Neural cell (in vitro differentiated cells): ENCODE results near the gene ITPR2. TPM values are rescaled to one million over a fixed set of nuclear protein-coding genes. Genes with fewer than 3 reads are reported as not detected.
"Not testable (repeated sequence)": the region's sequence is repeated elsewhere in the genome, so short reads cannot be mapped to it uniquely, and the experiment has no call there.

ENCODE experiments used
- H2AFZ ChIP-seq: fragments of 200-600, 300-800 bp; sonication (generic), shearing (Covaris generic); 2 replicates; pipeline ENCODE4 v1.6.0; 2014; ENCODE audit warnings: low read depth, mild to moderate bottlenecking, antibody characterized with exemption, low read length, moderate library complexity
- H3F3A ChIP-seq: fragments of 200-600 bp; shearing (Covaris generic); 2 replicates; pipeline ENCODE4 v1.6.1; 2016; ENCODE audit warnings: mild to moderate bottlenecking, moderate library complexity, mixed read lengths, antibody characterized with exemption, low read length; ENCODE audit not compliant: insufficient read depth, poor library complexity, severe bottlenecking
- H3K27ac ChIP-seq: fragments of 200-600, 300-800 bp; sonication (generic), shearing (Covaris generic); 2 replicates; pipeline ENCODE4 v1.5.1; 2014; ENCODE audit warnings: mild to moderate bottlenecking, low read length, moderate library complexity
- H3K27me3 ChIP-seq: fragments of 300-800, 200-600 bp; sonication (generic), shearing (Covaris generic); 2 replicates; pipeline ENCODE4 v1.6.0; 2014; ENCODE audit warnings: mild to moderate bottlenecking, low read depth, low read length, moderate library complexity; ENCODE audit not compliant: insufficient read depth
- H3K36me3 ChIP-seq: fragments of 300-800, 200-600 bp; sonication (generic), shearing (Covaris generic); 2 replicates; pipeline ENCODE4 v1.5.1; 2014; ENCODE audit warnings: mild to moderate bottlenecking, antibody characterized with exemption, low read length, moderate library complexity; ENCODE audit not compliant: insufficient read depth
- H3K4me2 ChIP-seq: fragments of 300-800, 200-600 bp; sonication (generic), shearing (Covaris generic); 2 replicates; pipeline ENCODE4 v1.6.0; 2014; ENCODE audit warnings: mild to moderate bottlenecking, low read length
- H3K4me3 ChIP-seq: fragments of 300-800, 200-600 bp; sonication (generic), shearing (Covaris generic); 2 replicates; pipeline ENCODE4 v1.5.1; 2014; ENCODE audit warnings: mild to moderate bottlenecking, low read length, moderate library complexity
- H3K79me2 ChIP-seq: fragments of 200-600 bp; shearing (Covaris generic); replicated peaks from 2 replicates; pipeline ENCODE4 v1.6.0; 2014; ENCODE audit warnings: mild to moderate bottlenecking, low read length, moderate library complexity; ENCODE audit not compliant: insufficient read depth
- H3K9ac ChIP-seq: fragments of 300-800, 200-600 bp; sonication (generic), shearing (Covaris generic); 2 replicates; pipeline ENCODE4 v1.6.1; 2016; ENCODE audit warnings: mild to moderate bottlenecking, low read length, mixed read lengths
- H3K9me2 ChIP-seq: fragments of 200-600 bp; shearing (Covaris generic); 2 replicates; pipeline ENCODE4 v1.6.1; 2016; ENCODE audit warnings: mild to moderate bottlenecking, low read length, mixed read lengths; ENCODE audit not compliant: insufficient read depth
- H3K9me3 ChIP-seq: fragments of 200-600, 300-800 bp; sonication (generic), shearing (Covaris generic); 2 replicates; pipeline ENCODE4 v1.6.1; 2016; ENCODE audit warnings: mild to moderate bottlenecking, mixed run types, low read length, moderate library complexity, mixed read lengths
- H4K20me1 ChIP-seq: fragments of 200-600 bp; shearing (Covaris generic); 2 replicates; pipeline ENCODE4 v1.6.1; 2016; ENCODE audit warnings: mild to moderate bottlenecking, mixed run types; ENCODE audit not compliant: insufficient read depth
- EP300 ChIP-seq: fragments of 450-650 bp; conservative IDR thresholded peaks from 2 replicates; pipeline ENCODE4 v1.6.1; 2014; ENCODE audit warnings: antibody characterized with exemption, mild to moderate bottlenecking, moderate library complexity; ENCODE audit not compliant: poor library complexity, severe bottlenecking
- EZH2 ChIP-seq: fragments of 200-600, 300-800 bp; shearing (Covaris generic), sonication (generic); IDR thresholded peaks from 2 replicates; pipeline ENCODE4 v1.6.1; 2014; ENCODE audit warnings: antibody characterized with exemption, low read length, borderline replicate concordance, mild to moderate bottlenecking; ENCODE audit not compliant: insufficient read depth, poor library complexity, severe bottlenecking
- MXI1 ChIP-seq: fragments of 450-650 bp; conservative IDR thresholded peaks from 2 replicates; pipeline ENCODE4 v1.6.1; 2014; ENCODE audit warnings: antibody characterized with exemption, mild to moderate bottlenecking; ENCODE audit not compliant: poor library complexity, severe bottlenecking
- POLR2AphosphoS5 ChIP-seq: IDR thresholded peaks from 2 replicates; pipeline ENCODE4 v1.6.1; 2012
- RAD21 ChIP-seq: fragments of 450-650 bp; conservative IDR thresholded peaks from 2 replicates; pipeline ENCODE4 v1.6.1; 2014; ENCODE audit warnings: antibody characterized with exemption, mild to moderate bottlenecking, moderate library complexity
- SMC3 ChIP-seq: fragments of 450-650 bp; conservative IDR thresholded peaks from 2 replicates; pipeline ENCODE4 v1.6.1; 2014; ENCODE audit warnings: antibody characterized with exemption, mild to moderate bottlenecking, moderate library complexity; ENCODE audit not compliant: poor library complexity
- TAF1 ChIP-seq: IDR thresholded peaks from 2 replicates; pipeline ENCODE4 v1.6.1; 2012; ENCODE audit warnings: low read depth
- polyA plus RNA-seq: library from polyadenylated mRNA; depleted of rRNA; stranded (reverse); fragments of >200 nt; gene quantifications from 2 replicates; pipeline ENCODE4 v1.2.3, GENCODE V29; 2014
- TF ChIP-seq, protein P1 (sequence below): IDR thresholded peaks from 2 replicates; pipeline ENCODE4 v1.6.1; 2012; ENCODE audit warnings: borderline replicate concordance
- TF ChIP-seq, protein P2 (sequence below): fragments of 450-650 bp; IDR thresholded peaks from 2 replicates; pipeline ENCODE4 v1.5.1; 2014; ENCODE audit warnings: antibody characterized with exemption, mild to moderate bottlenecking, moderate library complexity; ENCODE audit not compliant: poor library complexity, severe bottlenecking

The ITPR2 gene
- polyA plus RNA-seq, 1 donor from 2014 or later = 2.0 TPM

GRCh38 chr12:26786865-26787514 lies 46.0 kb downstream of the ITPR2 start:
- no peaks in the 10 kb centered on the region for H3K27me3 ChIP-seq
- no peak overlapping the region for H3K27ac ChIP-seq
- no peak overlapping the region for H3K4me3 ChIP-seq
- no peak overlapping the region for H3K9ac ChIP-seq
- no peaks in the 10 kb centered on the region for H3K9me2 ChIP-seq
- no peaks in the 10 kb centered on the region for H3K79me2 ChIP-seq
- H2AFZ ChIP-seq = no peak overlapping the region
- H3K36me3 ChIP-seq = no peaks in the 10 kb centered on the region
- no peak for TF ChIP-seq EZH2
- TF ChIP-seq, protein P1, sequence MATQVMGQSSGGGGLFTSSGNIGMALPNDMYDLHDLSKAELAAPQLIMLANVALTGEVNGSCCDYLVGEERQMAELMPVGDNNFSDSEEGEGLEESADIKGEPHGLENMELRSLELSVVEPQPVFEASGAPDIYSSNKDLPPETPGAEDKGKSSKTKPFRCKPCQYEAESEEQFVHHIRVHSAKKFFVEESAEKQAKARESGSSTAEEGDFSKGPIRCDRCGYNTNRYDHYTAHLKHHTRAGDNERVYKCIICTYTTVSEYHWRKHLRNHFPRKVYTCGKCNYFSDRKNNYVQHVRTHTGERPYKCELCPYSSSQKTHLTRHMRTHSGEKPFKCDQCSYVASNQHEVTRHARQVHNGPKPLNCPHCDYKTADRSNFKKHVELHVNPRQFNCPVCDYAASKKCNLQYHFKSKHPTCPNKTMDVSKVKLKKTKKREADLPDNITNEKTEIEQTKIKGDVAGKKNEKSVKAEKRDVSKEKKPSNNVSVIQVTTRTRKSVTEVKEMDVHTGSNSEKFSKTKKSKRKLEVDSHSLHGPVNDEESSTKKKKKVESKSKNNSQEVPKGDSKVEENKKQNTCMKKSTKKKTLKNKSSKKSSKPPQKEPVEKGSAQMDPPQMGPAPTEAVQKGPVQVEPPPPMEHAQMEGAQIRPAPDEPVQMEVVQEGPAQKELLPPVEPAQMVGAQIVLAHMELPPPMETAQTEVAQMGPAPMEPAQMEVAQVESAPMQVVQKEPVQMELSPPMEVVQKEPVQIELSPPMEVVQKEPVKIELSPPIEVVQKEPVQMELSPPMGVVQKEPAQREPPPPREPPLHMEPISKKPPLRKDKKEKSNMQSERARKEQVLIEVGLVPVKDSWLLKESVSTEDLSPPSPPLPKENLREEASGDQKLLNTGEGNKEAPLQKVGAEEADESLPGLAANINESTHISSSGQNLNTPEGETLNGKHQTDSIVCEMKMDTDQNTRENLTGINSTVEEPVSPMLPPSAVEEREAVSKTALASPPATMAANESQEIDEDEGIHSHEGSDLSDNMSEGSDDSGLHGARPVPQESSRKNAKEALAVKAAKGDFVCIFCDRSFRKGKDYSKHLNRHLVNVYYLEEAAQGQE = no peak
- no peak for TF ChIP-seq EP300
- no peak for TF ChIP-seq MXI1
- TF ChIP-seq, protein P2, sequence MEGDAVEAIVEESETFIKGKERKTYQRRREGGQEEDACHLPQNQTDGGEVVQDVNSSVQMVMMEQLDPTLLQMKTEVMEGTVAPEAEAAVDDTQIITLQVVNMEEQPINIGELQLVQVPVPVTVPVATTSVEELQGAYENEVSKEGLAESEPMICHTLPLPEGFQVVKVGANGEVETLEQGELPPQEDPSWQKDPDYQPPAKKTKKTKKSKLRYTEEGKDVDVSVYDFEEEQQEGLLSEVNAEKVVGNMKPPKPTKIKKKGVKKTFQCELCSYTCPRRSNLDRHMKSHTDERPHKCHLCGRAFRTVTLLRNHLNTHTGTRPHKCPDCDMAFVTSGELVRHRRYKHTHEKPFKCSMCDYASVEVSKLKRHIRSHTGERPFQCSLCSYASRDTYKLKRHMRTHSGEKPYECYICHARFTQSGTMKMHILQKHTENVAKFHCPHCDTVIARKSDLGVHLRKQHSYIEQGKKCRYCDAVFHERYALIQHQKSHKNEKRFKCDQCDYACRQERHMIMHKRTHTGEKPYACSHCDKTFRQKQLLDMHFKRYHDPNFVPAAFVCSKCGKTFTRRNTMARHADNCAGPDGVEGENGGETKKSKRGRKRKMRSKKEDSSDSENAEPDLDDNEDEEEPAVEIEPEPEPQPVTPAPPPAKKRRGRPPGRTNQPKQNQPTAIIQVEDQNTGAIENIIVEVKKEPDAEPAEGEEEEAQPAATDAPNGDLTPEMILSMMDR = no peak
- H4K20me1 ChIP-seq = no peaks in the 10 kb centered on the region
- H3K4me2 ChIP-seq = no peak overlapping the region
- no peaks in the 10 kb centered on the region for H3F3A ChIP-seq
- no peaks in the 10 kb centered on the region for H3K9me3 ChIP-seq

GRCh38 chr12:26786491-26786864 lies 46.5 kb downstream of the ITPR2 start:
- Histone ChIP-seq H3K9ac (no peak overlapping the region), H3K36me3 (no peaks in the 10 kb centered on the region), H3K79me2 (no peaks in the 10 kb centered on the region), H3K27ac (no peak overlapping the region), H2AFZ (no peak overlapping the region), H3F3A (no peaks in the 10 kb centered on the region), H4K20me1 (no peaks in the 10 kb centered on the region), H3K4me2 (no peak overlapping the region), H3K9me3 (no peaks in the 10 kb centered on the region), H3K27me3 (no peaks in the 10 kb centered on the region), H3K4me3 (no peak overlapping the region), H3K9me2 (no peaks in the 10 kb centered on the region)
- TF ChIP-seq RAD21 (no peak), MXI1 (no peak), TAF1 (no peak), SMC3 (no peak), POLR2AphosphoS5 (no peak), EP300 (no peak)
- TF ChIP-seq, protein P1 = no peak
- TF ChIP-seq, protein P2 = no peak

- H2AFZ ChIP-seq, H3K9me3 ChIP-seq, H3K27ac ChIP-seq, H3K27me3 ChIP-seq, H3K79me2 ChIP-seq, H3K9ac ChIP-seq, H3K9me2 ChIP-seq, H4K20me1 ChIP-seq, H3K36me3 ChIP-seq, H3K4me3 ChIP-seq, H3F3A ChIP-seq, H3K4me2 ChIP-seq: not testable (repeated sequence)
Observed at GRCh38 chr12:26783816-26784379, 49.1 kb downstream of the ITPR2 start.
